ENCODE results near the gene CSAD. TPM values are rescaled to one million over a fixed set of nuclear protein-coding genes. Genes with fewer than 3 reads are reported as not detected.

CSAD gene
- total RNA-seq, 2 experiments from 2014 or later, result 25.8 to 26.9 TPM

DNA sequence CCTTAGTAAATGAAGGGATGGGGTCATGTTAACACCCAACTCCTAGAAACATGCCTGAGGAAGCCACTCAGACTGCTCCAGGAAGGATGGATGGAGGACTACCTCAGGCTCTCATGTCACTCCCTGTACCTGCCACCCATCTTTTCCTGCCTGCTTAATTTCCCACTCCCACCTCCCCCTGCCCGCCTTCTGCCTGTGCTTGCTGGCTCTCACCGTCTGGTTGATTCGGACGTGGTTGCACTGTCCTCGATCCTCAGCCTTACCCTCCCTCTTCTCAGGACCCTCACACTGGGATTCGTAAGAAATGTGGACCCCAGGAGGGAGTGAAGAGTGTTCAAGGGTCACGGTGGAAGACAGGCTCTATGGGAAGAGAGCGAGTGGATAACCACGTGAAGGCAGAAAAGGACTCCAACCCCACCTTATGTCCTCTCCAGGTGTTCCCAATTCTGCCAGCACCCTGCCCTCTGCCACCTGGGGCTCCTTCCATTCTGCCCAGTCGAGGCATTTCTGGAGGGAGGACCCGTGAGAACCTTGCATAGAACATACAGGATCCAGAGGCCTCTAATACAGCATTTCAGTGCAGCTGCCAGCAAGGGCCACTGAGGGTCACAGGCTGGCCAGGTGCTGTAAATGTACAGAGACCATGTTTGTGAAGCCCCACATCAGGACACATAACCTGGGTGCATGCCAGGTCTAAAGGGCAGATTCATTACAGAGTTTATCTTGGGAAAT lies 13.4 kb upstream of the CSAD start:
- no TSS peak for BruUV-seq (replicated peaks)
- H3K4me3 ChIP-seq (ENCODE audit: low read depth, low read length, poor library complexity, severe bottlenecking), result no peak overlapping the region
- H3K27ac ChIP-seq (ENCODE audit: low read depth, low read length, poor library complexity, severe bottlenecking), result no peak overlapping the region
- TF ChIP-seq, protein P1, sequence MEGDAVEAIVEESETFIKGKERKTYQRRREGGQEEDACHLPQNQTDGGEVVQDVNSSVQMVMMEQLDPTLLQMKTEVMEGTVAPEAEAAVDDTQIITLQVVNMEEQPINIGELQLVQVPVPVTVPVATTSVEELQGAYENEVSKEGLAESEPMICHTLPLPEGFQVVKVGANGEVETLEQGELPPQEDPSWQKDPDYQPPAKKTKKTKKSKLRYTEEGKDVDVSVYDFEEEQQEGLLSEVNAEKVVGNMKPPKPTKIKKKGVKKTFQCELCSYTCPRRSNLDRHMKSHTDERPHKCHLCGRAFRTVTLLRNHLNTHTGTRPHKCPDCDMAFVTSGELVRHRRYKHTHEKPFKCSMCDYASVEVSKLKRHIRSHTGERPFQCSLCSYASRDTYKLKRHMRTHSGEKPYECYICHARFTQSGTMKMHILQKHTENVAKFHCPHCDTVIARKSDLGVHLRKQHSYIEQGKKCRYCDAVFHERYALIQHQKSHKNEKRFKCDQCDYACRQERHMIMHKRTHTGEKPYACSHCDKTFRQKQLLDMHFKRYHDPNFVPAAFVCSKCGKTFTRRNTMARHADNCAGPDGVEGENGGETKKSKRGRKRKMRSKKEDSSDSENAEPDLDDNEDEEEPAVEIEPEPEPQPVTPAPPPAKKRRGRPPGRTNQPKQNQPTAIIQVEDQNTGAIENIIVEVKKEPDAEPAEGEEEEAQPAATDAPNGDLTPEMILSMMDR (conservative IDR thresholded peaks at IDR 0.05; ENCODE audit: low read length), result no peak
- TF ChIP-seq EZH2phosphoT487 (IDR thresholded peaks at IDR 0.05; ENCODE audit: borderline replicate concordance, low read depth, low read length), result no peak
- H3K9me3 ChIP-seq (ENCODE audit: low read length), result no peaks in the 10 kb centered on the region
- intact Hi-C loops (cut with micrococcal nuclease; ENCODE audit: unreplicated experiment), result no loop called here
- H2AFZ ChIP-seq (ENCODE audit: low read length), result no peak overlapping the region
- peaks cover 13% of the 10 kb centered on the region for H3K4me1 ChIP-seq (ENCODE audit: insufficient read depth, low read length, poor library complexity, severe bottlenecking)
- ChIA-PET POLR2A (interaction anchor here (1.0 to 1.3 kb wide), 2 partner anchors 9 to 14 kb away, joined by 4 to 8 read pairs; partner anchors contain the start of genes CSAD and ZNF740), CTCF (ENCODE audit: unreplicated experiment) (interaction anchor here (0.6 to 1.0 kb wide), 2 partner anchors 9 to 130 kb away, joined by 3 read pairs; no protein-coding TSS in a partner anchor)
- H3K36me3 ChIP-seq (ENCODE audit: insufficient read depth, low read length), result peaks cover 96% of the 10 kb centered on the region
- no peak for DNase-seq (ENCODE audit: low spot score)
- H3K9me2 ChIP-seq (ENCODE audit: insufficient read depth, low read length), result no peaks in the 10 kb centered on the region
- peaks cover 5% of the 10 kb centered on the region; the same call in 1 of the 2 replicates for H3K79me2 ChIP-seq (ENCODE audit: insufficient read depth, low read depth, low read length)
- H4K20me1 ChIP-seq (ENCODE audit: insufficient read depth, low read length), result no peaks in the 10 kb centered on the region
- H3K4me2 ChIP-seq (ENCODE audit: low read length), result no peak overlapping the region

DNA sequence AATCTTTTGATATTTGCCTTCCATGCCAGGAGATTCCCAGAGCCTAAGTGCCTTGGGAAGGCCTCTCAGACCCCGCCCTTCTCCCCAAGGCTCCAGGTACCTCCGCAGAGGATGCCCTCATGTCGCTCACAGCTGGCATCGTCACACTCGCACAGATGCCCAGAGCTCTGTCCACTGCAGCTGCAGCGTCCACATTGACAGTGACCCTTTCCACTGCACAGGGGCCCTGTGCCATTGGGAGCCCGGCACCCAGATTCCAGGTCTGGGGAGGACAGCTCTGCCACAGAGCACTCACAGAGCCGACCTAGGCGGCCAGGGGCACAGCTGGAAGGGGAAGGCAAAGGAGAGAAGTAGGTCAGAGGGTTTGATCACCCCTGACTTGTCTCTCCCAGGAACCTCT lies 12.3 kb upstream of the CSAD start:
- intact Hi-C loops (cut with micrococcal nuclease; ENCODE audit: unreplicated experiment), result no loop called here
- Histone ChIP-seq H2AFZ (ENCODE audit: low read length) (no peak overlapping the region), H3K4me2 (ENCODE audit: low read length) (no peak overlapping the region), H4K20me1 (ENCODE audit: insufficient read depth, low read length) (no peaks in the 10 kb centered on the region), H3K4me3 (ENCODE audit: low read depth, low read length, poor library complexity, severe bottlenecking) (no peak overlapping the region), H3K4me1 (ENCODE audit: insufficient read depth, low read length, poor library complexity, severe bottlenecking) (peaks cover 2% of the 10 kb centered on the region), H3K9me2 (ENCODE audit: insufficient read depth, low read length) (no peaks in the 10 kb centered on the region), H3K27ac (ENCODE audit: low read depth, low read length, poor library complexity, severe bottlenecking) (no peak overlapping the region), H3K36me3 (ENCODE audit: insufficient read depth, low read length) (peaks cover 96% of the 10 kb centered on the region), H3K79me2 (ENCODE audit: insufficient read depth, low read depth, low read length) (no peaks in the 10 kb centered on the region; the same call in 1 of the 2 replicates), H3K9me3 (ENCODE audit: low read length) (no peaks in the 10 kb centered on the region)
- TF ChIP-seq, protein P1 (conservative IDR thresholded peaks at IDR 0.05; ENCODE audit: low read length), result no peak
- TF ChIP-seq EZH2phosphoT487 (IDR thresholded peaks at IDR 0.05; ENCODE audit: borderline replicate concordance, low read depth, low read length), result no peak
- no peak for DNase-seq (ENCODE audit: low spot score)
- ChIA-PET POLR2A (no interaction called here), CTCF (ENCODE audit: unreplicated experiment) (interaction anchor here (1.9 kb wide), 1 partner anchor 33 kb away, joined by 4 read pairs; no protein-coding TSS in a partner anchor)
- no TSS peak for BruUV-seq (replicated peaks)

DNA sequence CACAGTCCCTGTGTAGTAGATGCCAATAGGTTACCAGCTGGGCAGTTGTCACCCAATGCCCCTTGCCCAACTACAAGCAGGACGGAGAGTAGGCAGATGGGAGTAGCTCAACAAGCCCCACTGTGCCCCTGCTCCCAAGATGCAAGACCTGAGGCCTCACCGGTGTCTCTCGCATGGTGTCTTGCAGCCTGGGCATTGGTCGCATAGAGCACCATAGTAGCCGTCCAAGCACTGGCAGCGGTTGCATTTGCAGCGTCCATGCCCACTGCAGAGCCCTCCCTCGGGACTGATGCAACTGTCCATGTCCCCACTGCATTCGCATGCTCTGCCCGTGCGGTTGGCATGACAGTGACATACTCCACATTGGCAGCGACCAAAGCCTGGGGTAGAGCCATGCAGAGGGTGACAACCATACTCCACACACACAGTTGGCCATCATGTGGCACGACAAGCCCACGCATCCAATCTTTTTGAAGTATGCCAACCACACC lies 11.9 kb upstream of the CSAD start:
- no peak for DNase-seq (ENCODE audit: low spot score)
- Histone ChIP-seq H3K4me2 (ENCODE audit: low read length) (no peak overlapping the region), H3K79me2 (ENCODE audit: insufficient read depth, low read depth, low read length) (no peaks in the 10 kb centered on the region), H3K27ac (ENCODE audit: low read depth, low read length, poor library complexity, severe bottlenecking) (no peak overlapping the region), H2AFZ (ENCODE audit: low read length) (no peak overlapping the region), H4K20me1 (ENCODE audit: insufficient read depth, low read length) (no peaks in the 10 kb centered on the region), H3K36me3 (ENCODE audit: insufficient read depth, low read length) (peaks cover 96% of the 10 kb centered on the region), H3K9me3 (ENCODE audit: low read length) (no peaks in the 10 kb centered on the region), H3K4me1 (ENCODE audit: insufficient read depth, low read length, poor library complexity, severe bottlenecking) (no peaks in the 10 kb centered on the region), H3K4me3 (ENCODE audit: low read depth, low read length, poor library complexity, severe bottlenecking) (no peak overlapping the region), H3K9me2 (ENCODE audit: insufficient read depth, low read length) (no peaks in the 10 kb centered on the region)
- no peak for TF ChIP-seq EZH2phosphoT487 (IDR thresholded peaks at IDR 0.05; ENCODE audit: borderline replicate concordance, low read depth, low read length)
- TF ChIP-seq, protein P1 (conservative IDR thresholded peaks at IDR 0.05; ENCODE audit: low read length), result no peak
- intact Hi-C loops (cut with micrococcal nuclease; ENCODE audit: unreplicated experiment), result no loop called here
- CTCF ChIA-PET (ENCODE audit: unreplicated experiment), result interaction anchor here (1.9 kb wide), 1 partner anchor 32 kb away, joined by 4 read pairs; no protein-coding TSS in a partner anchor
- POLR2A ChIA-PET, result interaction anchor here (0.7 kb wide), 1 partner anchor 11 kb away, joined by 3 read pairs; no protein-coding TSS in a partner anchor
- no TSS peak for BruUV-seq (replicated peaks)

Data from OCI-LY7 (cell line).